Measurements from ENCODE around the gene ZFHX3.

ZFHX3 gene

GRCh38 chr16:72835086-72835485 lies 212.8 kb downstream of the ZFHX3 start:
- TF ChIP-seq TAF1 (IDR thresholded peaks at IDR 0.05; ENCODE audit: low read depth) (no peak), NFIC (IDR thresholded peaks at IDR 0.05) (no peak), CREB1 (IDR thresholded peaks at IDR 0.05; ENCODE audit: low read depth) (no peak), TEAD4 (IDR thresholded peaks at IDR 0.05) (no peak), CEBPB (IDR thresholded peaks at IDR 0.05) (no peak), FOXM1 (IDR thresholded peaks at IDR 0.05; ENCODE audit: borderline replicate concordance, low read depth) (no peak), EGR1 (IDR thresholded peaks at IDR 0.05) (no peak), EP300 (IDR thresholded peaks at IDR 0.05; ENCODE audit: borderline replicate concordance) (no peak), ZBTB7A (IDR thresholded peaks at IDR 0.05; ENCODE audit: low read depth) (no peak), TCF12 (IDR thresholded peaks at IDR 0.05; ENCODE audit: low read depth) (no peak), YY1 (IDR thresholded peaks at IDR 0.05; ENCODE audit: low read depth) (no peak), RAD21 (IDR thresholded peaks at IDR 0.05; ENCODE audit: low read depth) (no peak)

- TF ChIP-seq FOXM1 (IDR thresholded peaks at IDR 0.05; ENCODE audit: borderline replicate concordance, low read depth) (no peak), RAD21 (IDR thresholded peaks at IDR 0.05; ENCODE audit: low read depth) (no peak), TAF1 (IDR thresholded peaks at IDR 0.05; ENCODE audit: low read depth) (no peak), CEBPB (IDR thresholded peaks at IDR 0.05) (no peak), EGR1 (IDR thresholded peaks at IDR 0.05) (no peak), TEAD4 (IDR thresholded peaks at IDR 0.05) (no peak), TCF12 (IDR thresholded peaks at IDR 0.05; ENCODE audit: low read depth) (no peak), YY1 (IDR thresholded peaks at IDR 0.05; ENCODE audit: low read depth) (no peak), EP300 (IDR thresholded peaks at IDR 0.05; ENCODE audit: borderline replicate concordance) (no peak), CREB1 (IDR thresholded peaks at IDR 0.05; ENCODE audit: low read depth) (no peak), ZBTB7A (IDR thresholded peaks at IDR 0.05; ENCODE audit: low read depth) (no peak), NFIC (IDR thresholded peaks at IDR 0.05) (no peak)
- TF ChIP-seq, protein P1, sequence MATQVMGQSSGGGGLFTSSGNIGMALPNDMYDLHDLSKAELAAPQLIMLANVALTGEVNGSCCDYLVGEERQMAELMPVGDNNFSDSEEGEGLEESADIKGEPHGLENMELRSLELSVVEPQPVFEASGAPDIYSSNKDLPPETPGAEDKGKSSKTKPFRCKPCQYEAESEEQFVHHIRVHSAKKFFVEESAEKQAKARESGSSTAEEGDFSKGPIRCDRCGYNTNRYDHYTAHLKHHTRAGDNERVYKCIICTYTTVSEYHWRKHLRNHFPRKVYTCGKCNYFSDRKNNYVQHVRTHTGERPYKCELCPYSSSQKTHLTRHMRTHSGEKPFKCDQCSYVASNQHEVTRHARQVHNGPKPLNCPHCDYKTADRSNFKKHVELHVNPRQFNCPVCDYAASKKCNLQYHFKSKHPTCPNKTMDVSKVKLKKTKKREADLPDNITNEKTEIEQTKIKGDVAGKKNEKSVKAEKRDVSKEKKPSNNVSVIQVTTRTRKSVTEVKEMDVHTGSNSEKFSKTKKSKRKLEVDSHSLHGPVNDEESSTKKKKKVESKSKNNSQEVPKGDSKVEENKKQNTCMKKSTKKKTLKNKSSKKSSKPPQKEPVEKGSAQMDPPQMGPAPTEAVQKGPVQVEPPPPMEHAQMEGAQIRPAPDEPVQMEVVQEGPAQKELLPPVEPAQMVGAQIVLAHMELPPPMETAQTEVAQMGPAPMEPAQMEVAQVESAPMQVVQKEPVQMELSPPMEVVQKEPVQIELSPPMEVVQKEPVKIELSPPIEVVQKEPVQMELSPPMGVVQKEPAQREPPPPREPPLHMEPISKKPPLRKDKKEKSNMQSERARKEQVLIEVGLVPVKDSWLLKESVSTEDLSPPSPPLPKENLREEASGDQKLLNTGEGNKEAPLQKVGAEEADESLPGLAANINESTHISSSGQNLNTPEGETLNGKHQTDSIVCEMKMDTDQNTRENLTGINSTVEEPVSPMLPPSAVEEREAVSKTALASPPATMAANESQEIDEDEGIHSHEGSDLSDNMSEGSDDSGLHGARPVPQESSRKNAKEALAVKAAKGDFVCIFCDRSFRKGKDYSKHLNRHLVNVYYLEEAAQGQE (IDR thresholded peaks at IDR 0.05; ENCODE audit: low read depth) = no peak
- TF ChIP-seq, protein P2, sequence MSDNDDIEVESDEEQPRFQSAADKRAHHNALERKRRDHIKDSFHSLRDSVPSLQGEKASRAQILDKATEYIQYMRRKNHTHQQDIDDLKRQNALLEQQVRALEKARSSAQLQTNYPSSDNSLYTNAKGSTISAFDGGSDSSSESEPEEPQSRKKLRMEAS (IDR thresholded peaks at IDR 0.05) = no peak
- TF ChIP-seq, protein P3, sequence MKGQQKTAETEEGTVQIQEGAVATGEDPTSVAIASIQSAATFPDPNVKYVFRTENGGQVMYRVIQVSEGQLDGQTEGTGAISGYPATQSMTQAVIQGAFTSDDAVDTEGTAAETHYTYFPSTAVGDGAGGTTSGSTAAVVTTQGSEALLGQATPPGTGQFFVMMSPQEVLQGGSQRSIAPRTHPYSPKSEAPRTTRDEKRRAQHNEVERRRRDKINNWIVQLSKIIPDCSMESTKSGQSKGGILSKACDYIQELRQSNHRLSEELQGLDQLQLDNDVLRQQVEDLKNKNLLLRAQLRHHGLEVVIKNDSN (IDR thresholded peaks at IDR 0.05) = no peak
Observed at GRCh38 chr16:72834499-72834898, 213.4 kb downstream of the ZFHX3 start.

- TF ChIP-seq EGR1 (IDR thresholded peaks at IDR 0.05) = no peak
- TF ChIP-seq, protein P2 (IDR thresholded peaks at IDR 0.05) = no peak
- TF ChIP-seq TAF1 (IDR thresholded peaks at IDR 0.05; ENCODE audit: low read depth) = no peak
- TF ChIP-seq, protein P1 (IDR thresholded peaks at IDR 0.05; ENCODE audit: low read depth) = no peak
- no peak for TF ChIP-seq ZBTB7A (IDR thresholded peaks at IDR 0.05; ENCODE audit: low read depth)
- TF ChIP-seq FOXM1 (IDR thresholded peaks at IDR 0.05; ENCODE audit: borderline replicate concordance, low read depth) = no peak
- no peak for TF ChIP-seq NFIC (IDR thresholded peaks at IDR 0.05)
- TF ChIP-seq RAD21 (IDR thresholded peaks at IDR 0.05; ENCODE audit: low read depth) = no peak
- TF ChIP-seq EP300 (IDR thresholded peaks at IDR 0.05; ENCODE audit: borderline replicate concordance) = no peak
- no peak for TF ChIP-seq CREB1 (IDR thresholded peaks at IDR 0.05; ENCODE audit: low read depth)
- no peak for TF ChIP-seq CEBPB (IDR thresholded peaks at IDR 0.05)
- no peak for TF ChIP-seq TEAD4 (IDR thresholded peaks at IDR 0.05)
- TF ChIP-seq, protein P3 (IDR thresholded peaks at IDR 0.05) = no peak
- TF ChIP-seq YY1 (IDR thresholded peaks at IDR 0.05; ENCODE audit: low read depth) = no peak
- TF ChIP-seq TCF12 (IDR thresholded peaks at IDR 0.05; ENCODE audit: low read depth) = no peak
Observed at GRCh38 chr16:72833969-72834368, 214.0 kb downstream of the ZFHX3 start.

DNA sequence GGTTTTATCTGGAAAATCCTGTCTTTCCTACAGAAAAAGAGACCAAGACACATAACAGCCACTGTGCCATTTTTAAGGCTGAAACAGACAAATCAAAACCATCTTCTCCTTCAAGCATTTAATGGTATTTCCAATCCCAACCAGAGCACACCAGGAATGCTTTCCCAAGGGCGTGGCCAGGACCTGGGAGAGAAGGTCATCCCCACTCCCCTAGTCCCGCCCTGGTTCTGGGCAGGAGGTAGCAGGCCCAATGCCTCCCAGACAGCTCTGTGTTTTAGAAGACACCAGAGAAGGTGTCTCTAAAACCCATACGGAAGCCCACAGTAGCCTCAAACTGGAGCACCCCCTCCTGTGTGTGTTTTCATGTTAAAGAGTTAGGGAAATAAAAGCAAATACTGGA lies 214.4 kb downstream of the ZFHX3 start:
- TF ChIP-seq TAF1 (IDR thresholded peaks at IDR 0.05; ENCODE audit: low read depth) (no peak), CEBPB (IDR thresholded peaks at IDR 0.05) (no peak), ZBTB7A (IDR thresholded peaks at IDR 0.05; ENCODE audit: low read depth) (no peak), EP300 (IDR thresholded peaks at IDR 0.05; ENCODE audit: borderline replicate concordance) (no peak), RAD21 (IDR thresholded peaks at IDR 0.05; ENCODE audit: low read depth) (no peak), TEAD4 (IDR thresholded peaks at IDR 0.05) (no peak), FOXM1 (IDR thresholded peaks at IDR 0.05; ENCODE audit: borderline replicate concordance, low read depth) (no peak), YY1 (IDR thresholded peaks at IDR 0.05; ENCODE audit: low read depth) (no peak), EGR1 (IDR thresholded peaks at IDR 0.05) (no peak), NFIC (IDR thresholded peaks at IDR 0.05) (no peak), CREB1 (IDR thresholded peaks at IDR 0.05; ENCODE audit: low read depth) (no peak), TCF12 (IDR thresholded peaks at IDR 0.05; ENCODE audit: low read depth) (no peak)
- TF ChIP-seq, protein P1 (IDR thresholded peaks at IDR 0.05; ENCODE audit: low read depth) = no peak
- TF ChIP-seq, protein P3 (IDR thresholded peaks at IDR 0.05) = no peak
- TF ChIP-seq, protein P2 (IDR thresholded peaks at IDR 0.05) = no peak
